Keratinocyte (primary cell): Measurements from ENCODE around the gene ZBTB7A.

ENCODE experiments used
- EZH2 ChIP-seq: IDR thresholded peaks from one replicate; pipeline ENCODE4 v1.6.1; 2012; ENCODE audit warnings: inconsistent platforms, mild to moderate bottlenecking, low read length, moderate library complexity
- TF ChIP-seq, protein P1 (sequence below), 3 experiments: IDR thresholded peaks in 1 of 3; conservative IDR thresholded peaks in 1 of 3; optimal IDR thresholded peaks in 1 of 3; 2 replicates in 2 of 3; 3 replicates in 1 of 3; pipeline versions ENCODE3 to v1.5.1; 2011; ENCODE audit warnings: low read length in 3 of 3, mild to moderate bottlenecking in 3 of 3, moderate library complexity in 2 of 3, control low read depth in 1 of 3, inconsistent platforms in 1 of 3; ENCODE audit not compliant: insufficient read depth in 2 of 3; ENCODE audit errors: extremely low read depth in 1 of 3

DNA sequence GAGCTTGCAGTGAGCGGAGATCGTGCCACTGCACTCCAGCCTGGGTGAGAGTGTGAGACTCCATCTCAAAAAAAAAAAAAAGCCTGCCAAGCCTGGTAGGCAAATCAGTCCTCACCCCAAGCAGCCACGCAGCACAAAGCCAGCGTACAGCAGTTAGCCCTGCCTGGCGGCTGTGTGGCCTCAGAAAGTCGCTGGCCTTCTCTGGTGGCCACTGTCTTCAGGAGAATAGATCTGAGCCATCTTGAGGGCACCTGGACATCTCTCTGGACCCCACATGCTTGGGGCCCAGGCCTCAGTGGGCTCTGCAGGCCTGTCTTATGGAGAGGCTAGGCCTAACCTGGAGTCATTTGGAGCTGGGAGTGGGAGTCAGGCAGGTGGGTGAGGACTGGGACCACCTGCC lies 36.1 kb downstream of the ZBTB7A start:
- TF ChIP-seq, protein P1, sequence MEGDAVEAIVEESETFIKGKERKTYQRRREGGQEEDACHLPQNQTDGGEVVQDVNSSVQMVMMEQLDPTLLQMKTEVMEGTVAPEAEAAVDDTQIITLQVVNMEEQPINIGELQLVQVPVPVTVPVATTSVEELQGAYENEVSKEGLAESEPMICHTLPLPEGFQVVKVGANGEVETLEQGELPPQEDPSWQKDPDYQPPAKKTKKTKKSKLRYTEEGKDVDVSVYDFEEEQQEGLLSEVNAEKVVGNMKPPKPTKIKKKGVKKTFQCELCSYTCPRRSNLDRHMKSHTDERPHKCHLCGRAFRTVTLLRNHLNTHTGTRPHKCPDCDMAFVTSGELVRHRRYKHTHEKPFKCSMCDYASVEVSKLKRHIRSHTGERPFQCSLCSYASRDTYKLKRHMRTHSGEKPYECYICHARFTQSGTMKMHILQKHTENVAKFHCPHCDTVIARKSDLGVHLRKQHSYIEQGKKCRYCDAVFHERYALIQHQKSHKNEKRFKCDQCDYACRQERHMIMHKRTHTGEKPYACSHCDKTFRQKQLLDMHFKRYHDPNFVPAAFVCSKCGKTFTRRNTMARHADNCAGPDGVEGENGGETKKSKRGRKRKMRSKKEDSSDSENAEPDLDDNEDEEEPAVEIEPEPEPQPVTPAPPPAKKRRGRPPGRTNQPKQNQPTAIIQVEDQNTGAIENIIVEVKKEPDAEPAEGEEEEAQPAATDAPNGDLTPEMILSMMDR (optimal IDR thresholded peaks at IDR 0.05 in 1 of 3, IDR thresholded peaks at IDR 0.05 in 1 of 3, conservative IDR thresholded peaks at IDR 0.05 in 1 of 3; ENCODE audit: extremely low read depth in 1 of 3, insufficient read depth in 2 of 3, low read length in 3 of 3), result no peak
- TF ChIP-seq EZH2, result no peak
